Measurements from ENCODE around the gene PKMYT1.
A peak's percentile ranks its signal among the peaks of the same experiment; 100 is the strongest.

The PKMYT1 gene

GRCh38 chr16:2985893-2986355, 5.7 kb upstream of the PKMYT1 start:
- H3K36me3 Mint-ChIP-seq (ENCODE audit: insufficient read depth) = peaks cover 8% of the 10 kb centered on the region
- no peaks in the 10 kb centered on the region for H3K9me3 Mint-ChIP-seq
- ATAC-seq (replicated peaks; ENCODE audit: extremely low read depth, poor library complexity, severe bottlenecking) (no peak), DNase-seq (ENCODE audit: low spot score in 2 of 2) (no peak)
- H3K27me3 Mint-ChIP-seq = no peaks in the 10 kb centered on the region
- H3K27ac Mint-ChIP-seq (ENCODE audit: low read depth) = no peak overlapping the region
- no peak overlapping the region for H3K4me3 Mint-ChIP-seq
- peaks cover 10% of the 10 kb centered on the region for H3K4me1 Mint-ChIP-seq

- Mint-ChIP-seq H3K4me1 (peaks cover 10% of the 10 kb centered on the region), H3K4me3 (no peak overlapping the region), H3K36me3 (ENCODE audit: insufficient read depth) (peaks cover 11% of the 10 kb centered on the region), H3K27me3 (no peaks in the 10 kb centered on the region), H3K27ac (ENCODE audit: low read depth) (no peak overlapping the region), H3K9me3 (no peaks in the 10 kb centered on the region)
- DNase-seq (ENCODE audit: low spot score in 2 of 2) (no peak), ATAC-seq (replicated peaks; ENCODE audit: extremely low read depth, poor library complexity, severe bottlenecking) (no peak)
Measured at GRCh38 chr16:2985462-2985861, 5.2 kb upstream of the PKMYT1 start.

- H3K4me1 Mint-ChIP-seq = peaks cover 10% of the 10 kb centered on the region
- no peak overlapping the region for H3K4me3 Mint-ChIP-seq
- peak; percentile 34 for ATAC-seq (replicated peaks; ENCODE audit: extremely low read depth, poor library complexity, severe bottlenecking)
- H3K9me3 Mint-ChIP-seq = no peaks in the 10 kb centered on the region
- peaks cover 9% of the 10 kb centered on the region for H3K36me3 Mint-ChIP-seq (ENCODE audit: insufficient read depth)
- H3K27me3 Mint-ChIP-seq = no peaks in the 10 kb centered on the region
- no peak for DNase-seq (ENCODE audit: low spot score in 2 of 2)
- H3K27ac Mint-ChIP-seq (ENCODE audit: low read depth) = no peak overlapping the region
Measured at GRCh38 chr16:2983706-2984136, 3.5 kb upstream of the PKMYT1 start.

DNA sequence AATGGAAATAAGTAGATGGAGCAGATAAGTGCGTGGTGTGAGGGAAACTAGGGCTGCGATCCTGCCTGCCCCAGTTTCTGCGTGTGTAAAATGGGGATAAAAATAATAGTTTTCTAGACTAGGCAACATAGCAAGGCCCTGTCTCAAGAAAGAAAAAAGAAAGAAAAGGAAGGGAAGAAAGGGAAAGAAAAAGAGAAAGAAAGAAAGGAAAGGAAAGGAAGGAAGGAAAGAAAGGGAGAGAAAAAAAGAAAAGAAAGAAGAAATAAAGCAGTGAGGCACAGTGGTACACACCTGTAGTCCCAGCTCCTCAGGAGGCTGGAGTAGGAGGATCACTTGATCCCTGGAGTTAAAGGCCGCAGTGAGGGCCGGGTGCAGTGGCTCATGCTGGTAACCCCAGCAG, 2.2 kb upstream of the PKMYT1 start:
- DNase-seq (ENCODE audit: low spot score in 2 of 2) (no peak), ATAC-seq (replicated peaks; ENCODE audit: extremely low read depth, poor library complexity, severe bottlenecking) (no peak)
- Mint-ChIP-seq H3K4me1 (peaks cover 10% of the 10 kb centered on the region), H3K27ac (ENCODE audit: low read depth) (no peak overlapping the region), H3K27me3 (no peaks in the 10 kb centered on the region), H3K36me3 (ENCODE audit: insufficient read depth) (peaks cover 9% of the 10 kb centered on the region), H3K9me3 (no peaks in the 10 kb centered on the region), H3K4me3 (peak overlapping the region; percentile 71)

DNA sequence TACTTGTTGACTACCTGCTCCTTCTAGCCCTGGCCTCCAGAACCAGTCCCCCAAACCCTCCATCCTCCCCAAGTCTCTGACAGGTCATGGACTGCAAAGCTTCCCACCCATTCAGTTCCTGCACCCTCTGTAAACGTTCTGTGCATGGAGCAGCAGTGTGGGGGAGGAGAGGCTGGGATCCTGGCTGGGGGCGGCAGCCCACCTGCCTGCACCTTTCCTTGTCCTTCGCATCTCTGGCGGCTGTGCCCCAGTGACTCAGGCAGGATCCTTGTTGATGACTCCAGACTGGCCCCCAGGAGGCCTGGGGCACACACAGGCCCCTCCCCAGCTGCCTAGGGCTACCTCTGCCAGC, 1.6 kb upstream of the PKMYT1 start:
- Mint-ChIP-seq H3K9me3 (no peaks in the 10 kb centered on the region), H3K27ac (ENCODE audit: low read depth) (peak overlapping the region; percentile 86), H3K36me3 (ENCODE audit: insufficient read depth) (peaks cover 9% of the 10 kb centered on the region), H3K4me1 (peaks cover 10% of the 10 kb centered on the region), H3K27me3 (no peaks in the 10 kb centered on the region), H3K4me3 (peak overlapping the region; percentile 71)
- DNase-seq (ENCODE audit: low spot score in 2 of 2) = no peak
- no peak for ATAC-seq (replicated peaks; ENCODE audit: extremely low read depth, poor library complexity, severe bottlenecking)

DNA sequence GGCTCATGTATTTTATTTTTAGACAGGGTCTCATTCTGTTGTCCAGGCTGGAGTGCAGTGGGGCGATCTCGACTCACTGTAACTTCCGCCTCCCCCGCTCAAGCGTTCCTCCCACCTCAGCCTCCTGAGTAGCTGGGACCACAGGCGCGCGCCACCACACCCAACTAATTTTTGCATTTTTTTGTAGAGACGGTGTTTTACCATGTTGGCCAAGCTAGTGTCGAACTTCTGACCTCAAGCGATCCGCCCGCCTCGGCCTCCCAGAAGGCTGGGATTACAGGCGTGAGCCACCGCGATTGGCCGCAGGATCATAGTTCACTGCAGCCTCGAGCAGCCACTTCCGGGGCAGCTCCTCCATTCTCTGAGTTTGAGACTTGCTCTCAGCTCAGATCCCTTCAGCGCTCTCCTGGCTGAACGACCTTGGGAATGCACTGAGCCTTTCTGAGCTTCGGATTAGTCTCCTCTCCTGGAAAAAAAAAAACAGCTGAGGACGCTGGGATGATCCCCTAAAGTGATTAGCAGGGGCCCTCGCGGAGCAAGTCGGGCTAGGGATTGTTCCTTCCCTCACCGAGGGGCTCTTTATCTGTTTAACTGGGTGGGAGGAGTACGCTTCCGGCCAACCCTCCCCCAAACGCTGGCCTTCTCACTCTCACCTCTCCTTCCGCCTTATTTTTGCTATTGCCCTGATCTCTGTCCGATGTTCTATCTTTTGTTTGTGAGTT, 1.1 kb upstream of the PKMYT1 start:
- H3K27ac Mint-ChIP-seq (ENCODE audit: low read depth) = peak overlapping the region; percentile 86
- peaks cover 9% of the 10 kb centered on the region for H3K36me3 Mint-ChIP-seq (ENCODE audit: insufficient read depth)
- H3K9me3 Mint-ChIP-seq = no peaks in the 10 kb centered on the region
- peak overlapping the region; percentile 71 for H3K4me3 Mint-ChIP-seq
- no peak for ATAC-seq (replicated peaks; ENCODE audit: extremely low read depth, poor library complexity, severe bottlenecking)
- DNase-seq (ENCODE audit: low spot score in 2 of 2) = no peak
- H3K4me1 Mint-ChIP-seq = peaks cover 10% of the 10 kb centered on the region
- no peaks in the 10 kb centered on the region for H3K27me3 Mint-ChIP-seq

- Mint-ChIP-seq H3K4me1 (peaks cover 10% of the 10 kb centered on the region), H3K27ac (ENCODE audit: low read depth) (no peak overlapping the region), H3K27me3 (no peaks in the 10 kb centered on the region), H3K36me3 (ENCODE audit: insufficient read depth) (peaks cover 9% of the 10 kb centered on the region), H3K4me3 (peak overlapping the region; percentile 71), H3K9me3 (no peaks in the 10 kb centered on the region)
- ATAC-seq (replicated peaks; ENCODE audit: extremely low read depth, poor library complexity, severe bottlenecking) (no peak), DNase-seq (ENCODE audit: low spot score in 2 of 2) (no peak)
Measured at GRCh38 chr16:2979669-2980226, 498 bp downstream of the PKMYT1 start.

GRCh38 chr16:2977440-2977839, 2.8 kb downstream of the PKMYT1 start:
- Mint-ChIP-seq H3K36me3 (ENCODE audit: insufficient read depth) (peaks cover 9% of the 10 kb centered on the region), H3K27me3 (peaks cover 2% of the 10 kb centered on the region), H3K4me3 (no peak overlapping the region), H3K9me3 (no peaks in the 10 kb centered on the region), H3K27ac (ENCODE audit: low read depth) (no peak overlapping the region), H3K4me1 (peaks cover 10% of the 10 kb centered on the region)
- DNase-seq (ENCODE audit: low spot score in 2 of 2) (no peak), ATAC-seq (replicated peaks; ENCODE audit: extremely low read depth, poor library complexity, severe bottlenecking) (no peak)

- Mint-ChIP-seq H3K4me3 (no peak overlapping the region), H3K9me3 (no peaks in the 10 kb centered on the region), H3K27me3 (peaks cover 10% of the 10 kb centered on the region), H3K4me1 (peaks cover 7% of the 10 kb centered on the region), H3K27ac (ENCODE audit: low read depth) (no peak overlapping the region), H3K36me3 (ENCODE audit: insufficient read depth) (peaks cover 9% of the 10 kb centered on the region)
- no peak for ATAC-seq (replicated peaks; ENCODE audit: extremely low read depth, poor library complexity, severe bottlenecking)
- DNase-seq (ENCODE audit: low spot score in 2 of 2) = no peak
Measured at GRCh38 chr16:2976673-2977072, 3.6 kb downstream of the PKMYT1 start.

DNA sequence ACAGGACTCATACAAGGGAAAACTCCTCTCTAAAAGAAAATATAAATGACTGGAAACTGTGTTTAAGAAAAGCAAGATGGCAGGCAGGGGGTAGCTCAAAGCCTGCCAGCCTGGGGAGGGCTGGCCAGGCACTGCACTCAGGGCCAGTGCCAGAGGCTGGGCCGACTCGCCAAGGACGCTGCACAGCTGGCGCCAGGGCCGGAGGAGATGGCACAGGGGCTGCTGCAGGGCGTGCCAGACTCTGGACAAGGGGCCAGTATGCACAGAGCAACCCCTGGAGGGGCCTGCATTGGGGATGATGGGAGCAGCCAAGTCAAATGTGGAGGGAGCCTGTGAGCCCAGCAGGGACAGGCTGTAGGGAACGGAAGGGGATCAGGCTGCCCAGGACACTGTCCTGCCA, 4.0 kb downstream of the PKMYT1 start:
- no peak overlapping the region for H3K4me3 Mint-ChIP-seq

GRCh38 chr16:2975161-2975795, 5.0 kb downstream of the PKMYT1 start:
- DNase-seq (ENCODE audit: low spot score in 2 of 2) (no peak), ATAC-seq (replicated peaks; ENCODE audit: extremely low read depth, poor library complexity, severe bottlenecking) (no peak)
- Mint-ChIP-seq H3K4me3 (no peak overlapping the region), H3K27ac (ENCODE audit: low read depth) (no peak overlapping the region), H3K27me3 (peaks cover 11% of the 10 kb centered on the region), H3K4me1 (peaks cover 5% of the 10 kb centered on the region), H3K9me3 (no peaks in the 10 kb centered on the region), H3K36me3 (ENCODE audit: insufficient read depth) (no peaks in the 10 kb centered on the region)

More for the DNA sequence above, 4.0 kb downstream of the PKMYT1 start:
- H3K27me3 Mint-ChIP-seq = peaks cover 11% of the 10 kb centered on the region
- H3K9me3 Mint-ChIP-seq = no peaks in the 10 kb centered on the region
- peaks cover 6% of the 10 kb centered on the region for H3K36me3 Mint-ChIP-seq (ENCODE audit: insufficient read depth)
- H3K4me1 Mint-ChIP-seq = peaks cover 3% of the 10 kb centered on the region
- no peak for ATAC-seq (replicated peaks; ENCODE audit: extremely low read depth, poor library complexity, severe bottlenecking)
- no peak for DNase-seq (ENCODE audit: low spot score in 2 of 2)
- H3K27ac Mint-ChIP-seq (ENCODE audit: low read depth) = no peak overlapping the region

DNA sequence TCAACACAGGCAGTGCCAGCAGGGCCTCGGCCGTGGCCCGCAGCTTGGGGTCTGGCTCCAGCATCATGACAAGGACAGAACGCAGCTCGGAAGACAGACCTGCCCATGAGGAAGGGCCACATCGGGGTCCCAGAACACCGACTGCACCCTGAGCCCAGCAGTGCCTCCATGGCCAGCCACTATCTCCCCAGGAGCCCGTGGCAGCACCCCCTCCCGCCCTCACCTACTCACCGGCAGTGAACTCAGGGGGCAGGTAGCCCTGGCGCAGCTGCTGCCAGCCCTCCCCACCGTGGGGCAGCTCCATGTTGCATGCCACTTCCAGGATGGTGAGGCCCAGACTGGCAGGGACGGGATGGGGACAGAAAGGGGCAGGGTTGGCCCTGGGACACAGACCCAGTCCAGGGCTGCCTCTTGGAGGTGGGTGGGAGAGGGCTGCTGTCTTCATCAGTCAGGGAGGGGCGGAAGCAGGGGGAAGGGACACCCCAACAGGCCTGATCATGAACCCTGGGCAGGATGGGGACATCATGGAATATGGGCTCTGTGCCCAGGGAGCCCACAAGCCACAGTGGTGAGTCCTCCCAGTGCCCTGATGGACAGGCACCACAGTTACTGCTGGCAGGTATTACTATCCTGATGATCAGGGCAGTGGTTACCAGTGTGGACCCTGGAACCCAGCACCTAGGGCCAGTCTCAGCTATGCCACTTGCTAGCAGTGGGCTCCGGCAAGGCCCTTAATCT, 5.8 kb downstream of the PKMYT1 start:
- DNase-seq (ENCODE audit: low spot score in 2 of 2) (no peak), ATAC-seq (replicated peaks; ENCODE audit: extremely low read depth, poor library complexity, severe bottlenecking) (no peak)
- no peaks in the 10 kb centered on the region for H3K36me3 Mint-ChIP-seq (ENCODE audit: insufficient read depth)
- H3K4me3 Mint-ChIP-seq = no peak overlapping the region
- peaks cover 5% of the 10 kb centered on the region for H3K4me1 Mint-ChIP-seq
- H3K27ac Mint-ChIP-seq (ENCODE audit: low read depth) = no peak overlapping the region
- H3K9me3 Mint-ChIP-seq = no peaks in the 10 kb centered on the region
- H3K27me3 Mint-ChIP-seq = peaks cover 11% of the 10 kb centered on the region
